Spinal cord (tissue), 10 donors: ENCODE measurements around the gene VWDE. TPM values are rescaled to one million over a fixed set of nuclear protein-coding genes. Genes with fewer than 3 reads are reported as not detected.
"Not testable (repeated sequence)": the region's sequence is repeated elsewhere in the genome, so short reads cannot be mapped to it uniquely, and the experiment has no call there.

Source experiments
- DNase-seq, 6 donors: peaks; one replicate each; pipeline versions ENCODE4 v3.0.0 to v3.0.0-alpha.2; 2013 to 2015; ENCODE audit warnings: low spot score in 6 of 6, low read depth in 4 of 6
- H3K27ac ChIP-seq: one replicate; pipeline ENCODE4 v1.5.1; 2013; ENCODE audit warnings: low read depth, low read length, control low read depth
- H3K27me3 ChIP-seq: one replicate; pipeline ENCODE4 v1.6.1; 2013; ENCODE audit warnings: low read length; ENCODE audit not compliant: control insufficient read depth, insufficient read depth
- H3K36me3 ChIP-seq: one replicate; pipeline ENCODE4 v1.6.1; 2013; ENCODE audit warnings: low read length; ENCODE audit not compliant: control insufficient read depth, insufficient read depth
- H3K4me1 ChIP-seq: one replicate; pipeline ENCODE4 v1.6.1; 2013; ENCODE audit warnings: low read length; ENCODE audit not compliant: control insufficient read depth, insufficient read depth
- H3K4me3 ChIP-seq: one replicate; pipeline ENCODE4 v1.5.1; 2013; ENCODE audit warnings: low read depth, low read length, control low read depth
- H3K9me3 ChIP-seq: one replicate; pipeline ENCODE4 v1.6.1; 2013; ENCODE audit warnings: low read length; ENCODE audit not compliant: control insufficient read depth, insufficient read depth
- WGBS: methylation state at CpG from one replicate; pipeline ENCODE4 v1.1.5; 2013; ENCODE audit warnings: missing lambda C conversion rate; ENCODE audit not compliant: insufficient coverage; 5-methylcytosine and 5-hydroxymethylcytosine counted together
- polyA plus RNA-seq, 2 donors: library from polyadenylated mRNA; unstranded; fragments of 120-200 nt; gene quantifications; one replicate each; pipeline ENCODE4 v1.2.1, GENCODE V29; 2013; ENCODE audit not compliant: insufficient read length in 2 of 2
- total RNA-seq, 2 donors: library from RNA; depleted of rRNA in 1 of 2; stranded (reverse); fragments of 120-200 nt in 1 of 2; fragments of >200 nt in 1 of 2; gene quantifications; one replicate each; pipeline versions ENCODE4 v1.2.3 to v1.2.4, GENCODE V29; 2013 to 2014
- donor health status: healthy.

Gene VWDE
- total and polyA plus RNA-seq, 4 donors: 0.65 to 4.9 (median 2.0) TPM

- not testable (repeated sequence) for H3K9me3 ChIP-seq, DNase-seq, H3K4me3 ChIP-seq, H3K36me3 ChIP-seq, H3K4me1 ChIP-seq, H3K27ac ChIP-seq, H3K27me3 ChIP-seq
- no CpG with 5 or more reads among the region's 8 CpGs for WGBS
Observed at GRCh38 chr7:12407652-12408051, 4.0 kb upstream of the VWDE start.

DNA sequence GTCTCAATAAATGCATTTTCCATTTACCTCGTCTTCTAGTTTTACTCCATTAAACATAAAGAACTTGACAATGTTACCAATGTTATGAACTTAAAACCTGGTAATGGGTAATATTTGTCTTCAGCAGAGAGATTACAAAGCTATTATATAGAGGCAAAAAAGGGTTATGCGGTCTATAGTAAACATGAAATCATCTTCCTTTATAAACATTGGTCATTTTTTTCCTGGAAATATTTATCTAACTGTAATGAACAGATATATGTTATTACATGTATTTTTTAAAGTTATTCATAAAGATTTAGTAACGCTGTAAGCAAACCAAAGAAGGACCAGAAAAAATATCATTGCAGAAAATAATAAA is 1.3 kb downstream of the VWDE start:
- H3K27me3 ChIP-seq: peaks cover 5% of the 10 kb centered on the region
- H3K36me3 ChIP-seq: no peaks in the 10 kb centered on the region
- no peaks in the 10 kb centered on the region for H3K9me3 ChIP-seq
- no peak overlapping the region for H3K4me3 ChIP-seq
- no peak for DNase-seq
- H3K27ac ChIP-seq: no peak overlapping the region
- H3K4me1 ChIP-seq: peaks cover 7% of the 10 kb centered on the region
- WGBS: no CpG with 5 or more reads among the region's 3 CpGs

GRCh38 chr7:12401538-12402364 is 1.9 kb downstream of the VWDE start:
- no peak overlapping the region for H3K4me3 ChIP-seq
- H3K36me3 ChIP-seq: no peaks in the 10 kb centered on the region
- no CpG with 5 or more reads among the region's 9 CpGs for WGBS
- DNase-seq: no peak
- H3K4me1 ChIP-seq: peaks cover 7% of the 10 kb centered on the region
- H3K27me3 ChIP-seq: peaks cover 5% of the 10 kb centered on the region
- H3K27ac ChIP-seq: no peak overlapping the region
- H3K9me3 ChIP-seq: no peaks in the 10 kb centered on the region

DNA sequence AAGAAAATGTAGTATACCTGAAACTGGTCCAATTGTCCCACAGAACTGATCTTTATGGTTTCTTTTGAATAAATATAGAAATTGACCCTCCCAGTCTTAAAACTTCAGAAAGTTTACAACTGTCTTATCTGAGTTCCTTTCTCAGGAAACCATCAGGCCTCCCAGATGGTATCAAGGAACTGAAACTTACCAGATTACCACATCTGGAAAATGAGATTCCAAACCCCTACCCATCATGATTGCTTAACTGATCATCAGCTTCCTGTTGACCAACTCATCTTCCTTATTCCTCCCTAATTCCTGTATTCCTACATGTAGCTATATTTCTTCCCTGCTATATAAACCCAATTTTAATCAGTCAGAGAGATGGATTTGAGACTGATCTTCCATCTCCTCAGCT is 5.5 kb downstream of the VWDE start:
- DNase-seq: no peak

DNA sequence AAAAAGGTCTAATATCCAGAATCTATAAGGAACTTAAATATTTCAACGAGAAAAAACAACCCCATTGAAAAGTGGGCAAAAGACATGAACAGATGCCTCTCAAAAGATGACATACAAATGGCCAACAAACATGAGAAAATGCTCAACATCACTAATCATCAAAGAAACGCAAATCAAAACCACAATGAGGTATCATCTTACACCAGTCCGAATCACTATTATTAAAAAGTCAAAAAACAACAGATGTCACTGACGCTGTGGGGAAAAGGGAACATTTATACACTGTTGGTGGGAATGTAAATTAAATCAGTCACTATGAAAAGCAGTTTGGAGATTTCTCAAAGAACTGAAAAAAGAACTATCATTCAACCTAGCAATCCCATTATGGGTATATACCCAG is 6.0 kb downstream of the VWDE start:
- Histone ChIP-seq H3K9me3 (no peaks in the 10 kb centered on the region), H3K4me3 (no peak overlapping the region), H3K4me1 (no peaks in the 10 kb centered on the region), H3K36me3 (no peaks in the 10 kb centered on the region), H3K27me3 (no peaks in the 10 kb centered on the region), H3K27ac (no peak overlapping the region)
- WGBS: 83% methylated on average over 1 of the region's 4 CpGs
- no peak for DNase-seq

More for the DNA sequence above, 5.5 kb downstream of the VWDE start:
- H3K27ac ChIP-seq: no peak overlapping the region
- H3K27me3 ChIP-seq: no peaks in the 10 kb centered on the region
- H3K4me3 ChIP-seq: no peak overlapping the region
- no peaks in the 10 kb centered on the region for H3K9me3 ChIP-seq
- H3K4me1 ChIP-seq: no peaks in the 10 kb centered on the region
- H3K36me3 ChIP-seq: no peaks in the 10 kb centered on the region

GRCh38 chr7:12396670-12397069 is 7.0 kb downstream of the VWDE start:
- not testable (repeated sequence) for H3K27me3 ChIP-seq, H3K9me3 ChIP-seq, DNase-seq, H3K27ac ChIP-seq, H3K36me3 ChIP-seq, H3K4me3 ChIP-seq, H3K4me1 ChIP-seq
- 89% methylated on average over 1 of the region's 1 CpG for WGBS

GRCh38 chr7:12391922-12392615 is 11.6 kb downstream of the VWDE start:
- Histone ChIP-seq H3K4me1 (no peaks in the 10 kb centered on the region), H3K27ac (no peak overlapping the region), H3K4me3 (no peak overlapping the region), H3K36me3 (no peaks in the 10 kb centered on the region), H3K27me3 (no peaks in the 10 kb centered on the region), H3K9me3 (no peaks in the 10 kb centered on the region)
- 80% methylated on average over 2 of the region's 5 CpGs for WGBS
- no peak for DNase-seq

- Histone ChIP-seq H3K27ac (no peak overlapping the region), H3K4me1 (no peaks in the 10 kb centered on the region), H3K27me3 (no peaks in the 10 kb centered on the region), H3K9me3 (no peaks in the 10 kb centered on the region), H3K36me3 (no peaks in the 10 kb centered on the region), H3K4me3 (no peak overlapping the region)
- no CpG with 5 or more reads among the region's 1 CpG for WGBS
- peak in 3 of 6 donors; percentile 12 to 71 (median 63) for DNase-seq
Observed at GRCh38 chr7:12389089-12389700, 14.5 kb downstream of the VWDE start.

- 37% methylated on average over 2 of the region's 5 CpGs for whole genome bisulfite sequencing
- H3K36me3 ChIP-seq: no peaks in the 10 kb centered on the region
- H3K9me3 ChIP-seq: no peaks in the 10 kb centered on the region
- no peak overlapping the region for H3K27ac ChIP-seq
- peak in 4 of 6 donors; percentile 10 to 71 (median 32) for DNase-seq
- no peaks in the 10 kb centered on the region for H3K4me1 ChIP-seq
- no peak overlapping the region for H3K4me3 ChIP-seq
- H3K27me3 ChIP-seq: no peaks in the 10 kb centered on the region
Observed at GRCh38 chr7:12386313-12386740, 17.3 kb downstream of the VWDE start.
